ENCODE data around the gene TEDDM1.
"Not testable (repeated sequence)": the region's sequence is repeated elsewhere in the genome, so short reads cannot be mapped to it uniquely, and the experiment has no call there.

TEDDM1 gene, protein sequence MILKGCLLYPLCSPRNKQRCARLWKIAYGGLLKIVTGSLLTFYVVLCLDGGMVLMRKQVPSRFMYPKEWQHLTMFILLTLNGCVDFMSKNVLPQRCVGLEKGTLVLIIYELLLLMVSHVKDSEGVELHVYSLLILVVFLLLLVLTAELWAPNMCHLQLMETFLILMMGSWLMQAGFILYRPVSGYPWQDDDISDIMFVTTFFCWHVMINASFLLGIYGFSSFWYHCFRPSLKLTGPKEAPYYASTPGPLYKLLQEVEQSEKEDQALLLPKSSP

DNA sequence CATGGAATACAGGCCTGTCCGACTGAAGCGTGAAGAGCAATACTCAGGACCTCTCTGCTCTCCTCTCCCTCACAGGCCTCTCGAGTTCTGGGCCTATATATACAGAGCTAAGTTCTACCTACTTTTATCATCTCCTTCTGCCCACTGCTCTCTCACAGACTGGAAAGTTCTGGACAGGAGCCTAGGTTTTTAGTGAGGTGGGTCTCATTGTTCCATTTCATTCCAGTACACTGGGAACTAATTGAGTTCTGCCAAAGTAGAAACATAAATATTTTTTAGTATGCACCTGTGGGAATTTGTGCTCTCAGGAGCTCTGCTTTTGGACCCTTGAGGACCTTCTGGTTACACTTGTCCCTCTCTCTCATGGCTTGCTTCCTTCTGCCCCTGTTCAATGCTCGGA, at the start of gene TEDDM1:
TEDDM1 (minus strand) TSS at position 101 of the 400 bp plus-strand sequence. CDS start 182 bp downstream, outside the sequence.
- DNase-seq (ENCODE audit: low spot score) = no peak

DNA sequence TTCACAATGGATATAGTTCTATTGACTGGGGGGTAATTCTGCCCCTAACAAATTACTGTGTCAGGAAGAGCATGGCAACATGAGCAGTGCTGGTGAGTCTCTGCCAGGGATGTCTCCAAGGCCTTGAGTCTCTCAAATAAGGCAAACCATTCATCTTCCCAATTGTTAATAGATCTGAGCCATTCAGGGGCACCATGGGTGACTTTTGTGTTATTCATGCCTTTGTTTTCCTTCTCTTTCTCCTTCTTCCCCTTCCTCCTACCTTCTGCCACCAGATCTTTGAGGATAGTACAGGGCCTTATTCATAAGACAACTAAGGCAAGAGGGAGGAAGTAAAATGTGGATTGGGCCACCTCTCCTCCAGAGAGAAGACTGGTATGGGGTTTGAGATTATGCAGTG, 49.6 kb upstream of the TEDDM1 start, which contains the start of gene RGSL1:
RGSL1 (plus strand) TSS at position 60 of the 400 bp plus-strand sequence; CDS start at position 80, 20 bp downstream.
- no peak for DNase-seq (ENCODE audit: low spot score)

GRCh38 chr1:182447660-182448059, 47.2 kb upstream of the TEDDM1 start:
- no peak for DNase-seq (ENCODE audit: low spot score)

DNA sequence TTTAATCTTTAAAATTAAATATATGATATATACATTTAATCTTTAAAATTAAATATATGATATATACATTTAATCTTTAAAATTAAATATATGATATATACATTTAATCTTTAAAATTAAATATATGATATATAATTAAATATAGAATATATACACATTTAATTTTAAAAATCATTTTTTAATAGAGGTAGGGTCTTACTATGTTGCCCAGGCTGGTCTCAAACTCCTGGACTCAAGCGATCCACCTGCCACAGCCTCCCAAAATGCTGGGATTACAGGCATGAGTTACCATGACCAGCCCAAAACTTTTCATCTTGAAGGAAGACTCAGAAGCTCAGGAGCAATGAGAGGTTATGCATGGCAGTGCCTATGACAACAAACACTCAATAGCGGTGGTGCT, 46.7 kb upstream of the TEDDM1 start:
- DNase-seq (ENCODE audit: low spot score) = not testable (repeated sequence)

DNA sequence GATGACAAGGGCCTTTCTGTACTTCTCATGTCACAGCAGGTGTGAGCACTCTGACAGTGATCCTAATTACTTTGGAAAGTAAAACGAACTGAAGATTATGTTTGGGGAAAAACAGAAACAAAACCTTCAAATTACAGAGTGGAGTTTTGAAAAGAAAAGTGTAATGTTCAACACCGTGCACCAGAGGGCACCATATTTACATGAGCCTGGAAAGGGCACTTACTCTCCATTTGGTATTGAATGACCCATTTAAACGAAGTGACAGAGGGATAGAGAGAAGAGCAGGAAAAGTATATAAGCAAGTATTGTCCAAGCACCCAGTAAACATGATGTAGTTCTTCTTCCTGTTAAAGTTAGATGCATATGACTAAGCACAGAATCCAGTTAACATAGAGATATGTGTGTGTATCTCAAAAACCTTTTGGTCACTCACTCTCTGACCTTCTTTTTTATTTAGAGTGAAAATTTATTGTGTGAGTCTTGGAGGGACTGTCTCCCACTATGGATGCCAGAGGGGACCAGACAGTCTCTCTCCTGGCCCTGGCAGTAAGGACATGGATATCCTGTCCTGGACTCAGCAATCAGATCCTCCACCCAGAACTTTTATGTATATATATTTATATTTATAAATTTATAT, 45.7 kb upstream of the TEDDM1 start:
- DNase-seq (ENCODE audit: low spot score) = peak; percentile 67

- DNase-seq (ENCODE audit: low spot score) = no peak
These were observed 44.0 kb upstream of the TEDDM1 start for GRCh38 chr1:182444497-182444896.

GRCh38 chr1:182442333-182442732, 41.9 kb upstream of the TEDDM1 start:
- DNase-seq (ENCODE audit: low spot score) = no peak

DNA sequence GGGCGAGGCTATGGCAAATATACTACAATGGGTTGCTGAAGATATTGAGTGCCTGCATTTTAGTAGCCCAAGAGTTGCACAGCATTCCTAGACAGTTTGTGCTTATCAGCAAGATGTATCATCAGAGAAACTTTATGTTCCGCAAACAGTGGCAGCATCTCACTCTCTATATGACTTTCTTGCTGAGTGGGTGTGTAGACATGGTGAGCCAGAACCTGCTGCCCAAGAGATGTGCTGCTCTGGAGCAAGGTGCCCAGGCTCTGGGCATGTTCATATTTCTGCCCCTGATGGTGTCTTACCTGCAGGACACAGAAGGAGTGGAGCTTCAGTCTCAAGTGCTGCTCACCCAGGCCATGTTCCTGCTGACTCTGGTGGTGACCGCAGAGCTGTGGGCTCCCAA, 41.3 kb upstream of the TEDDM1 start:
- no peak for DNase-seq (ENCODE audit: low spot score)

DNA sequence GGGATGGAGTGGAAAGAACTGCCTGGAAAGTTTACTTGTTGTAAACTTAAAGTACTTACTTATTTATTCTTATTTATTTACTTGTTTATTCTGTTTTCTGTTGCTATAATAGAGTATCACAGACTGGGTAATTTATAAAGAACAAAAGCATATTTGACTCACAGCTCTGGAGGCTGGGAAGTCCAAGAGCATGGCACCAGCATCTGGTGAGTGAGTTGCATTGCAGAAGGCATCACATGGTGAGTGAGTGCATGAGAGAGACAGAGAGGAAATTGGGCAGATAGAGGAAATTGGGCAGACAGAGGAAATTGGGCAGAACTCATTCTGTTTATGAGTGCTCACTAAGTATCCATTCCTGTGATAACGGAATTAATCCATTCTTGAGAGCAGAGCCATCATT, 37.9 kb upstream of the TEDDM1 start:
- no peak for DNase-seq (ENCODE audit: low spot score)

GRCh38 chr1:182433580-182433979, 33.1 kb upstream of the TEDDM1 start:
- no peak for DNase-seq (ENCODE audit: low spot score)

- no peak for DNase-seq (ENCODE audit: low spot score)
These were observed 30.8 kb upstream of the TEDDM1 start for GRCh38 chr1:182431278-182431677.

GRCh38 chr1:182430263-182431068, 30.0 kb upstream of the TEDDM1 start:
- DNase-seq (ENCODE audit: low spot score) = no peak

DNA sequence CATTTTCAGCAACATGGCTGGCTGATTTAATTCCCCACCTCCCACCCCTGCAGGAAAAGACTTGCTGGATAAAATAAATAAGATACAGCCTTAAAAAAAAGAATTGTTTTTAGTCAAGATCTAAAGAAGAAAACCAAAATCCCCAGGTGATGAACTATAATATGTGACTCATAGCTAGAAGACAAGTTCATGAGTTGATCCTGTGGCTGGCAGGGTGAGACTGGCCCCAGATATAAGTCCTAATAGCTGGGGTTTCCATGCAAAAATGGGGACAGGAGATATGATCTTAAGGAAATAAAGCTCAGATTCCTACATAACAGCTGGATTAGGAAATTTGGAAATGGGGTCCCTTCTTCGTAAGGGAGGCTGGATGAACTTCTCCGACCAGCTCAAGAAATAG, 27.6 kb upstream of the TEDDM1 start:
- no peak for DNase-seq (ENCODE audit: low spot score)

GRCh38 chr1:182426442-182427430, 26.3 kb upstream of the TEDDM1 start:
- no peak for DNase-seq (ENCODE audit: low spot score)

DNA sequence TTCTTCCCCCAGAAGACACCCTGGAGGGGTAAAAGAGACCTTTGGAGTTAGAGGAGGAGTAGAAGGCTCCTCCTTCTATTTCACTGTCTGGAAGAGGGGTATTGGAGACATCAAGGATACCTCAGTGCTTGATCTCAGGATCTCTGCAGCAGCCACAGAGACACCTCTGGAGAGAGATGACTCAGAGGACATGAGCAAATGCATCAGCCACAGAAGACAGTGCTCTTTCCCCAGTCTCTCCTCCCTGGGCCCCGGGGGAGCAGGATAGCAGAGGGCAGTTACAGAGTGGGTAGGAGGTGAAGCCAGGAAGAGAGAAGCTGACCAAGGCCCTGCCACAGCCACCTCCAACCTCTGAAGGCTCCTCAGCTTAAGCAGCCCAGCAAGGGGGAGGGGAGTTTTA, 15.3 kb upstream of the TEDDM1 start:
- DNase-seq (ENCODE audit: low spot score) = no peak

DNA sequence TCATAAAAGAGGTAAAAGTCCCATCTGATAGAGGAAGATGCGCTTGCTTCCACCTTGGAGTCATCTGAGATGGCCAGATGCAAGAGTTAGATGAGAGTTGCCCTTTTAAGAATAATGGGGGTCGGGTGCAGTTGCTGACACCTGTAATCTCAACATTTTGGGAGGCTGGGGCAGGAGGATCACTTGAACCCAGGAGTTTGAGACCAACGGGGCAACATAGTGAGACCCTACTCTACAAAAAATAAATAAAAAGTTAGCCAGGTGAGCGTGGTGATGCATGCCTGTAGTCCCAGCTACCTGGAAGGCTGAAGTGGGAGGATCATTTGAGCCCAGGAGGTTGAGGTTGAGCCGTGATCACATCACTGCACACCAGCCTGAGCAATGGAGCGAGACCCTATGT, 13.5 kb upstream of the TEDDM1 start:
- DNase-seq (ENCODE audit: low spot score) = no peak

GRCh38 chr1:182413486-182413885, 13.0 kb upstream of the TEDDM1 start:
- DNase-seq (ENCODE audit: low spot score) = no peak

- DNase-seq (ENCODE audit: low spot score) = no peak
These were observed 10.3 kb upstream of the TEDDM1 start for GRCh38 chr1:182410620-182411273.

- no peak for DNase-seq (ENCODE audit: low spot score)
These were observed 9.7 kb upstream of the TEDDM1 start for GRCh38 chr1:182410138-182410537.

DNA sequence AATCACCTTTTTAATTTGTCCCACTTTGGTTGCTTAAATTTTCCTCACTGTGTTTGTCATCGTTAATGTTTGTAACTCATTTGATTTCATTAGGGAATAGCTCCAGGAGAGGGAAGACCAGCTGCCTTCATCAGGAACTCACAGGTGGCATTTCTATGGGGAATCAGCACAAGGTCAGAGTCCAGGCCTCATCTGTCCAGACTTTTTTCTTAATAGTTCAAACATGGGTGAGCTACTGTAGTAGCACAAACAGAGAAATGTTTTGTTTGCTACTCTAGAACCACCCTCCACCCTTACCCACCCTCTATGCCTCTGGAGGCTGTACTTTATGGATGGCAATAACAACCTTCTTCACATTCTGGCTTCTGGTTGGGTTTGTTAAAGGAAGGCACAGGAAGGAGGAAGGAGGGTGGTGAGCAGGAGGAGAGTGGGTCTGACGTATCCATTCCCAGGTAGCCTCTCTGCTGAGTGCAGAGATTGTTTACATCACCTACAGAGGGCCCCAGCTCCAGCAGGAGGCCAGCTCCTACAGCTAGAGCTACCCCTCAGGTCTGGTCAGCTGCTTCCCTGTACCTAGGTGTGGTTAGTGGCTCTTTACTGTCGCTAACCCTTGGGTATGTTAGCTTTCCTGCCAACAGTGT, 8.1 kb upstream of the TEDDM1 start:
- DNase-seq (ENCODE audit: low spot score) = no peak

- no peak for DNase-seq (ENCODE audit: low spot score)
These were observed 7.3 kb upstream of the TEDDM1 start for GRCh38 chr1:182407724-182408123.
